ENCODE data around the gene NADK2. TPM values are rescaled to one million over a fixed set of nuclear protein-coding genes. Genes with fewer than 3 reads are reported as not detected.
A peak's percentile ranks its signal among the peaks of the same experiment; 100 is the strongest.

The NADK2 gene
- total RNA-seq, 1 experiment from 2014 or later, result 12.2 TPM

DNA sequence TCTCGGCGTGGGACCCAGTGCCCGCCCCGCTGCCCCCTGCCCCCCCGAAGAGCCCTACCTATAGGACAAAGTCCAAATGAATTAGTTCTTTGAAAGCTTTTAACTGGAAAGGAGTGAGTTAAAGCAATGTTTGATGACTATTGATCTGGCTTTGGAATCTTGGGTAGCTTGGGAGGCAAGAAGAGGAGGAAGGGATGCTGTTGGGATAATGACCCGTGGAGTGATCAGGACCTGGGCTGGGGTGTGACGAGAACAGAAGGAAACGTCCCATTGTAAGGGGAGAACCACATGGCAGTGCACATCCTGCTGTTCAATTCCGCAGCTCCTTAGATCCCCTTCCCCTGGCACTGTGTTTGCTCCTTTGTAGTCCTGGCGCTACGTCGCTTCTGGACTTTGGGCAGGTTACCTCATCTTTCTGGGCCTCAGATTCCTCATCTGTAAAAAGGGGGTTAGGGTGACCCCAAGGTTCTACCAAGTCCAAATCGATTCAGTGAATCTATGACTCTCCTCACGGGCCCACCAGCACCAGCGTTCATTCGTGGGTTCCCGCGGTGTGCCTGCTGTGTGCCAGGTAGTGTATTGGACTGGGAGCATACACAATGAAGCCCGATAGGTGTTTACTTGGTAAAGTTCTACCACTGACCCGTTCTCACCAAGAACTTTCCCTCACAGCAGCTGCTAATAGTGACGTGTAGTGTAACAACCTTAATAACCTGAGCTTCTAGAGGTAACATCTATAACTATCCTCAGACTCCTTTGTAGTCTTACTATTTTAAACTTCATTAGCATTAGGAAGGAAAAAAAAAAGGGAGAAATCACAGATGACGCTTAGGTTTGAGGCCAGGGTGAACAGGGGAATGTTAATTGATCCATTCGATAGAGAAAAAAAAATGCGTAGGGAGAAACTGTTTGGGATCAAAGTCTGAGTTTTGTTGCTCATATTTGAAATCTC is 1.1 kb upstream of the NADK2 start:
- no peak overlapping the region; the same call in 1 of the 2 replicates for H3K4ac ChIP-seq (ENCODE audit: low read depth, low read length)
- H2AK5ac ChIP-seq (ENCODE audit: insufficient read length, low read length), result no peak overlapping the region
- WGBS (ENCODE audit: extremely low coverage, insufficient read length, low lambda C conversion rate), result no CpG with 5 or more reads among the region's 24 CpGs
- no peak overlapping the region for H3K4me2 ChIP-seq (ENCODE audit: insufficient read depth, insufficient read length, low read length)
- H3K27ac Mint-ChIP-seq, result 0 out of 7 replicates have a peak overlapping the region, but pooled peaks of 1 of the 3 experiments have one; percentile 8
- no peak overlapping the region for H4K91ac ChIP-seq (ENCODE audit: insufficient read length, low read depth, low read length)
- peak overlapping the region; percentile 88 for H3K18ac ChIP-seq (ENCODE audit: insufficient read length, low read depth, low read length)
- TF ChIP-seq, protein P1, sequence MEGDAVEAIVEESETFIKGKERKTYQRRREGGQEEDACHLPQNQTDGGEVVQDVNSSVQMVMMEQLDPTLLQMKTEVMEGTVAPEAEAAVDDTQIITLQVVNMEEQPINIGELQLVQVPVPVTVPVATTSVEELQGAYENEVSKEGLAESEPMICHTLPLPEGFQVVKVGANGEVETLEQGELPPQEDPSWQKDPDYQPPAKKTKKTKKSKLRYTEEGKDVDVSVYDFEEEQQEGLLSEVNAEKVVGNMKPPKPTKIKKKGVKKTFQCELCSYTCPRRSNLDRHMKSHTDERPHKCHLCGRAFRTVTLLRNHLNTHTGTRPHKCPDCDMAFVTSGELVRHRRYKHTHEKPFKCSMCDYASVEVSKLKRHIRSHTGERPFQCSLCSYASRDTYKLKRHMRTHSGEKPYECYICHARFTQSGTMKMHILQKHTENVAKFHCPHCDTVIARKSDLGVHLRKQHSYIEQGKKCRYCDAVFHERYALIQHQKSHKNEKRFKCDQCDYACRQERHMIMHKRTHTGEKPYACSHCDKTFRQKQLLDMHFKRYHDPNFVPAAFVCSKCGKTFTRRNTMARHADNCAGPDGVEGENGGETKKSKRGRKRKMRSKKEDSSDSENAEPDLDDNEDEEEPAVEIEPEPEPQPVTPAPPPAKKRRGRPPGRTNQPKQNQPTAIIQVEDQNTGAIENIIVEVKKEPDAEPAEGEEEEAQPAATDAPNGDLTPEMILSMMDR (conservative IDR thresholded peaks at IDR 0.05), result no peak
- no peak overlapping the region for H3K9ac ChIP-seq (ENCODE audit: extremely low read depth, insufficient read length, low read length)
- H3K27me3 ChIP-seq (ENCODE audit: insufficient read depth, low read length), result no peaks in the 10 kb centered on the region; the same call in 1 of the 2 replicates
- H3K14ac ChIP-seq (ENCODE audit: insufficient read depth, low read length), result peak overlapping the region; percentile 87; the same call in 1 of the 2 replicates
- H4K8ac ChIP-seq (replicated peaks; ENCODE audit: insufficient read length, low read depth, low read length), result no peak overlapping the region
- H3K36me3 Mint-ChIP-seq (ENCODE audit: insufficient read depth in 1 of 3, low read depth in 3 of 3), result peaks cover 0 to 16% (median 2%) of the 10 kb centered on the region in 3 experiments; a peak in 3 of 7 replicates
- H3K23ac ChIP-seq (ENCODE audit: insufficient read length, low read depth, low read length), result no peak overlapping the region
- no peak overlapping the region for H2BK12ac ChIP-seq (ENCODE audit: insufficient read length, low read depth, low read length)
- H3K9me3 ChIP-seq (ENCODE audit: control insufficient read depth, low read depth, low read length), result no peaks in the 10 kb centered on the region
- H2BK5ac ChIP-seq (ENCODE audit: insufficient read length, low read length), result no peak overlapping the region
- H3K27ac ChIP-seq (ENCODE audit: insufficient read length, low read depth, low read length), result no peak overlapping the region
- no peak overlapping the region for H2BK120ac ChIP-seq (ENCODE audit: low read depth, low read length, poor library complexity, severe bottlenecking)
- H3K4me1 ChIP-seq (ENCODE audit: insufficient read depth, low read length), result no peaks in the 10 kb centered on the region
- H3K56ac ChIP-seq (ENCODE audit: insufficient read length, low read depth, low read length), result no peak overlapping the region
- H3K23me2 ChIP-seq (ENCODE audit: insufficient read length, low read depth, low read length, poor library complexity, severe bottlenecking), result no peaks in the 10 kb centered on the region
- no peak overlapping the region for H4K5ac ChIP-seq (ENCODE audit: insufficient read length, low read depth, low read length)
- peaks cover 6 to 12% of the 10 kb centered on the region in 2 experiments; a peak in 3 of 5 replicates for H3K9me3 Mint-ChIP-seq
- no peaks in the 10 kb centered on the region for H3K79me1 ChIP-seq (ENCODE audit: insufficient read depth, low read depth, low read length, poor library complexity, severe bottlenecking)
- peaks cover 16% of the 10 kb centered on the region for H3K27me3 Mint-ChIP-seq (ENCODE audit: low read depth)
- no peak for DNase-seq
- no peaks in the 10 kb centered on the region for H4K20me1 ChIP-seq (ENCODE audit: control insufficient read depth, insufficient read depth, insufficient read length)
- no peak overlapping the region for H2AFZ ChIP-seq (ENCODE audit: low read length)
- H2BK15ac ChIP-seq (ENCODE audit: low read depth, low read length), result no peak overlapping the region
- no peak overlapping the region for H3T11ph ChIP-seq (ENCODE audit: low read length)
- peak overlapping the region; percentile 68 to 82 for H3K4me3 Mint-ChIP-seq
- peaks cover 25 to 34% of the 10 kb centered on the region in 2 experiments for H3K4me1 Mint-ChIP-seq
- no peaks in the 10 kb centered on the region for H3K79me2 ChIP-seq (ENCODE audit: insufficient read depth, low read length)
- H2BK20ac ChIP-seq (ENCODE audit: low read depth, low read length, poor library complexity, severe bottlenecking), result no peak overlapping the region
